Coronary artery (tissue), 2 donors: Measurements from ENCODE around the gene NDUFAF8.

Experiments used
- DNase-seq: peaks from one replicate; pipeline ENCODE4 v3.0.0-alpha.2; 2017; ENCODE audit warnings: low spot score
- H3K27ac ChIP-seq, 2 donors: fragments of 200-600 bp; sonication (generic); one replicate each; pipeline ENCODE4 v1.5.1; 2016 to 2019
- H3K4me3 ChIP-seq: fragments of 200-600 bp; sonication (generic); 2 replicates; pipeline ENCODE4 v1.5.1; 2016; ENCODE audit warnings: mild to moderate bottlenecking, moderate library complexity
- TF ChIP-seq, protein P1 (sequence below): fragments of 200-600 bp; sonication (generic); IDR thresholded peaks from one replicate; pipeline ENCODE4 v1.5.1; 2019; ENCODE audit warnings: antibody characterized with exemption

Gene NDUFAF8

DNA sequence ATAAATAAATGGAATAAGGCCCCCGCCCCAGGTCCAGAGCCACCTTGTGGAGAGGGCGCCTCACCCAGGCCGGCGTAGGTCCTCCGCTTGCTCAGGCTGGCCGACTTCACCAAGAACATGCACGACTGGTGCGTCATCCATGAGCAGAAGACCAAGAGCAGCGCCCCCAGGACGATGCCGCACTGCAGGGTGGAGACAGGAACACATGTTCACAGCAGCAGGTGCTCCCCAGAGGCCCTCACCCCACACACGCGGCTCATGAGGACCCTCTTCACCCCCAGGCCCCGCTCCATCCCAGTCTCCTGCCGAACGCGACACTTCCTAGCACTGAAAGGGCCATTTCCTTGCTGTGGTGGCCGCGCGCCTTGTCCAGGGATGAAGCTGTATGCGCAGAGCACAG lies 50.5 kb downstream of the NDUFAF8 start:
- TF ChIP-seq, protein P1, sequence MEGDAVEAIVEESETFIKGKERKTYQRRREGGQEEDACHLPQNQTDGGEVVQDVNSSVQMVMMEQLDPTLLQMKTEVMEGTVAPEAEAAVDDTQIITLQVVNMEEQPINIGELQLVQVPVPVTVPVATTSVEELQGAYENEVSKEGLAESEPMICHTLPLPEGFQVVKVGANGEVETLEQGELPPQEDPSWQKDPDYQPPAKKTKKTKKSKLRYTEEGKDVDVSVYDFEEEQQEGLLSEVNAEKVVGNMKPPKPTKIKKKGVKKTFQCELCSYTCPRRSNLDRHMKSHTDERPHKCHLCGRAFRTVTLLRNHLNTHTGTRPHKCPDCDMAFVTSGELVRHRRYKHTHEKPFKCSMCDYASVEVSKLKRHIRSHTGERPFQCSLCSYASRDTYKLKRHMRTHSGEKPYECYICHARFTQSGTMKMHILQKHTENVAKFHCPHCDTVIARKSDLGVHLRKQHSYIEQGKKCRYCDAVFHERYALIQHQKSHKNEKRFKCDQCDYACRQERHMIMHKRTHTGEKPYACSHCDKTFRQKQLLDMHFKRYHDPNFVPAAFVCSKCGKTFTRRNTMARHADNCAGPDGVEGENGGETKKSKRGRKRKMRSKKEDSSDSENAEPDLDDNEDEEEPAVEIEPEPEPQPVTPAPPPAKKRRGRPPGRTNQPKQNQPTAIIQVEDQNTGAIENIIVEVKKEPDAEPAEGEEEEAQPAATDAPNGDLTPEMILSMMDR = no peak
- no peak overlapping the region for H3K27ac ChIP-seq
- DNase-seq = no peak
- no peak overlapping the region for H3K4me3 ChIP-seq

DNA sequence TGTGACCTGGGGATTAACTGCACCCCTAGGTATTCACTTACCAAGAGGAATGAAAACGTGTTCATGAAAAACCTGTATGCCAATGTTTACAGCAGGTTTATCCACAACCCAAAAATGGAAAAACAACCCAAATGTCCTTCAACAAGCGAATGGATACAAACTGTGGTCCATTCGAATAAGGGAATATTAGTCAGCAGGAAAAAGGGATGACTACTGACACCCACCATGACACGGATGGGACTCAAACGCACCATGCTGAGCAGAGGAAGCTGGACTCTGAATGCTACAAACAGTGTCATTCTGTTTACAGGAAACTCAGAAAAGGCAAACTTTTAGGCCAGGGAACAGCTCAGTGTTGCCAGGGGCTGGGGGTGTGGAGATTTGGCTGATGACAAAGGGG lies 51.1 kb downstream of the NDUFAF8 start:
- Histone ChIP-seq H3K27ac (no peak overlapping the region), H3K4me3 (no peak overlapping the region)
- TF ChIP-seq, protein P1 = no peak
- no peak for DNase-seq
